ENCODE data around the gene EXOSC5. TPM values are rescaled to one million over a fixed set of nuclear protein-coding genes. Genes with fewer than 3 reads are reported as not detected.
"Not testable (repeated sequence)": the region's sequence is repeated elsewhere in the genome, so short reads cannot be mapped to it uniquely, and the experiment has no call there.

EXOSC5 gene
- total RNA-seq, 1 experiment from 2014 or later = 58.7 TPM

GRCh38 chr19:41384351-41384750, 12.8 kb downstream of the EXOSC5 start:
- Histone ChIP-seq H3K9ac (ENCODE audit: extremely low read depth, insufficient read length, low read length) (no peak overlapping the region), H3K9me3 (ENCODE audit: control insufficient read depth, low read depth, low read length) (no peaks in the 10 kb centered on the region), H3K27me3 (ENCODE audit: insufficient read depth, low read length) (no peaks in the 10 kb centered on the region), H4K91ac (ENCODE audit: insufficient read length, low read depth, low read length) (no peak overlapping the region), H2BK15ac (ENCODE audit: low read depth, low read length) (no peak overlapping the region), H3K4ac (ENCODE audit: low read depth, low read length) (no peak overlapping the region), H4K20me1 (ENCODE audit: control insufficient read depth, insufficient read depth, insufficient read length) (no peaks in the 10 kb centered on the region), H4K8ac (replicated peaks; ENCODE audit: insufficient read length, low read depth, low read length) (no peak overlapping the region), H3K18ac (ENCODE audit: insufficient read length, low read depth, low read length) (no peak overlapping the region), H2AK5ac (ENCODE audit: insufficient read length, low read length) (no peak overlapping the region), H3K79me2 (ENCODE audit: insufficient read depth, low read length) (no peaks in the 10 kb centered on the region), H2BK5ac (ENCODE audit: insufficient read length, low read length) (no peak overlapping the region), H2AFZ (ENCODE audit: low read length) (no peak overlapping the region), H3K23ac (ENCODE audit: insufficient read length, low read depth, low read length) (no peak overlapping the region), H3K4me1 (ENCODE audit: insufficient read depth, low read length) (no peaks in the 10 kb centered on the region), H2BK20ac (ENCODE audit: low read depth, low read length, poor library complexity, severe bottlenecking) (no peak overlapping the region), H2BK12ac (ENCODE audit: insufficient read length, low read depth, low read length) (no peak overlapping the region), H3K56ac (ENCODE audit: insufficient read length, low read depth, low read length) (peak overlapping the region; percentile 21), H3T11ph (ENCODE audit: low read length) (no peak overlapping the region), H4K5ac (ENCODE audit: insufficient read length, low read depth, low read length) (no peak overlapping the region), H3K4me2 (ENCODE audit: insufficient read depth, insufficient read length, low read length) (no peak overlapping the region), H3K79me1 (ENCODE audit: insufficient read depth, low read depth, low read length, poor library complexity, severe bottlenecking) (no peaks in the 10 kb centered on the region), H3K14ac (ENCODE audit: insufficient read depth, low read length) (no peak overlapping the region), H3K27ac (ENCODE audit: insufficient read length, low read depth, low read length) (no peak overlapping the region), H3K23me2 (ENCODE audit: insufficient read length, low read depth, low read length, poor library complexity, severe bottlenecking) (no peaks in the 10 kb centered on the region), H2BK120ac (ENCODE audit: low read depth, low read length, poor library complexity, severe bottlenecking) (no peak overlapping the region)
- peaks cover 2% of the 10 kb centered on the region; the same call in 1 of the 2 replicates for H3K27me3 Mint-ChIP-seq (ENCODE audit: low read depth)
- H3K27ac Mint-ChIP-seq = peak overlapping the region in 2 of 3 experiments; percentile 36 to 85; a peak in 2 of 7 replicates
- no peaks in the 10 kb centered on the region for H3K9me3 Mint-ChIP-seq
- no peaks in the 10 kb centered on the region for H3K4me1 Mint-ChIP-seq
- peaks cover 2 to 38% (median 9%) of the 10 kb centered on the region in 3 experiments; a peak in 6 of 7 replicates for H3K36me3 Mint-ChIP-seq (ENCODE audit: insufficient read depth in 1 of 3, low read depth in 3 of 3)
- WGBS (ENCODE audit: extremely low coverage, insufficient read length, low lambda C conversion rate) = no CpG with 5 or more reads among the region's 5 CpGs
- no peak for TF ChIP-seq CTCF (conservative IDR thresholded peaks at IDR 0.05)
- no peak for DNase-seq
- no peak overlapping the region for H3K4me3 Mint-ChIP-seq

- H3K4me2 ChIP-seq (ENCODE audit: insufficient read depth, insufficient read length, low read length); H4K8ac ChIP-seq (replicated peaks; ENCODE audit: insufficient read length, low read depth, low read length); H3K27ac Mint-ChIP-seq; H2BK120ac ChIP-seq (ENCODE audit: low read depth, low read length, poor library complexity, severe bottlenecking); H2BK20ac ChIP-seq (ENCODE audit: low read depth, low read length, poor library complexity, severe bottlenecking); H4K91ac ChIP-seq (ENCODE audit: insufficient read length, low read depth, low read length); H3T11ph ChIP-seq (ENCODE audit: low read length); H3K18ac ChIP-seq (ENCODE audit: insufficient read length, low read depth, low read length); H3K4ac ChIP-seq (ENCODE audit: low read depth, low read length); H3K4me1 ChIP-seq (ENCODE audit: insufficient read depth, low read length); H3K23me2 ChIP-seq (ENCODE audit: insufficient read length, low read depth, low read length, poor library complexity, severe bottlenecking); H3K9me3 ChIP-seq (ENCODE audit: control insufficient read depth, low read depth, low read length); H3K79me1 ChIP-seq (ENCODE audit: insufficient read depth, low read depth, low read length, poor library complexity, severe bottlenecking); DNase-seq; H2AK5ac ChIP-seq (ENCODE audit: insufficient read length, low read length); H3K23ac ChIP-seq (ENCODE audit: insufficient read length, low read depth, low read length); H3K14ac ChIP-seq (ENCODE audit: insufficient read depth, low read length); H2BK5ac ChIP-seq (ENCODE audit: insufficient read length, low read length); H4K20me1 ChIP-seq (ENCODE audit: control insufficient read depth, insufficient read depth, insufficient read length); H2AFZ ChIP-seq (ENCODE audit: low read length); H3K9ac ChIP-seq (ENCODE audit: extremely low read depth, insufficient read length, low read length); H3K27me3 ChIP-seq (ENCODE audit: insufficient read depth, low read length); H2BK15ac ChIP-seq (ENCODE audit: low read depth, low read length); H3K4me3 Mint-ChIP-seq; H3K56ac ChIP-seq (ENCODE audit: insufficient read length, low read depth, low read length); H2BK12ac ChIP-seq (ENCODE audit: insufficient read length, low read depth, low read length); H3K27me3 Mint-ChIP-seq (ENCODE audit: low read depth); H3K9me3 Mint-ChIP-seq; H3K79me2 ChIP-seq (ENCODE audit: insufficient read depth, low read length); H4K5ac ChIP-seq (ENCODE audit: insufficient read length, low read depth, low read length); H3K27ac ChIP-seq (ENCODE audit: insufficient read length, low read depth, low read length): not testable (repeated sequence)
- no CpG with 5 or more reads among the region's 8 CpGs for WGBS (ENCODE audit: extremely low coverage, insufficient read length, low lambda C conversion rate)
- Mint-ChIP-seq H3K4me1 (peaks cover 9 to 14% of the 10 kb centered on the region in 2 experiments), H3K36me3 (ENCODE audit: insufficient read depth in 1 of 3, low read depth in 3 of 3) (peaks cover 2 to 16% (median 8%) of the 10 kb centered on the region in 3 experiments; a peak in 6 of 7 replicates)
Observed at GRCh38 chr19:41381536-41381935, 15.6 kb downstream of the EXOSC5 start.
